GM10266 (cell line): ENCODE data around the gene BRINP1.

ENCODE experiments used
- DNase-seq: peaks from one replicate; pipeline ENCODE4 v3.0.0; 2012; ENCODE audit errors: extremely low spot score
- TF ChIP-seq, protein P1 (sequence below): IDR thresholded peaks from 2 replicates; pipeline ENCODE4 v1.5.1; 2012; ENCODE audit warnings: mild to moderate bottlenecking, low read depth; ENCODE audit not compliant: control insufficient read depth, insufficient read depth; ENCODE audit errors: missing control alignments

The BRINP1 gene

DNA sequence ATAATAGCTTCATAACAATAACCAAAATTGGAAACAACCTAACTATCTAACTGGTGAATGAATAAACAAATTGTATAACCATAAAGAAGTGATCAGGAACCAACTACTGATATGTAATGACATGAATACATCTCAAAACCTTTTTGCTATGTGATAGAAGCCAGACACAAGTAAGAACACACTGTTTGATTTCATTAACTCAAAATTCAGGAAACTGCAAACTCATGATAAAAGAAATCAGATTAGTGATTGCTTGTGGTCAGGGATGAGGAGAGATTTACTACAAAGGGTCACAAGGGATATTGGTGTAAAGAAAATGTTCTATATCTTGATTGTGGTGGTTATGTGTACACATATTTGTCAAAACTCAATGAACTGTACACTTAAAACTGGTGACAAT lies 22.6 kb upstream of the BRINP1 start:
- no peak for DNase-seq
- TF ChIP-seq, protein P1, sequence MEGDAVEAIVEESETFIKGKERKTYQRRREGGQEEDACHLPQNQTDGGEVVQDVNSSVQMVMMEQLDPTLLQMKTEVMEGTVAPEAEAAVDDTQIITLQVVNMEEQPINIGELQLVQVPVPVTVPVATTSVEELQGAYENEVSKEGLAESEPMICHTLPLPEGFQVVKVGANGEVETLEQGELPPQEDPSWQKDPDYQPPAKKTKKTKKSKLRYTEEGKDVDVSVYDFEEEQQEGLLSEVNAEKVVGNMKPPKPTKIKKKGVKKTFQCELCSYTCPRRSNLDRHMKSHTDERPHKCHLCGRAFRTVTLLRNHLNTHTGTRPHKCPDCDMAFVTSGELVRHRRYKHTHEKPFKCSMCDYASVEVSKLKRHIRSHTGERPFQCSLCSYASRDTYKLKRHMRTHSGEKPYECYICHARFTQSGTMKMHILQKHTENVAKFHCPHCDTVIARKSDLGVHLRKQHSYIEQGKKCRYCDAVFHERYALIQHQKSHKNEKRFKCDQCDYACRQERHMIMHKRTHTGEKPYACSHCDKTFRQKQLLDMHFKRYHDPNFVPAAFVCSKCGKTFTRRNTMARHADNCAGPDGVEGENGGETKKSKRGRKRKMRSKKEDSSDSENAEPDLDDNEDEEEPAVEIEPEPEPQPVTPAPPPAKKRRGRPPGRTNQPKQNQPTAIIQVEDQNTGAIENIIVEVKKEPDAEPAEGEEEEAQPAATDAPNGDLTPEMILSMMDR, result no peak

DNA sequence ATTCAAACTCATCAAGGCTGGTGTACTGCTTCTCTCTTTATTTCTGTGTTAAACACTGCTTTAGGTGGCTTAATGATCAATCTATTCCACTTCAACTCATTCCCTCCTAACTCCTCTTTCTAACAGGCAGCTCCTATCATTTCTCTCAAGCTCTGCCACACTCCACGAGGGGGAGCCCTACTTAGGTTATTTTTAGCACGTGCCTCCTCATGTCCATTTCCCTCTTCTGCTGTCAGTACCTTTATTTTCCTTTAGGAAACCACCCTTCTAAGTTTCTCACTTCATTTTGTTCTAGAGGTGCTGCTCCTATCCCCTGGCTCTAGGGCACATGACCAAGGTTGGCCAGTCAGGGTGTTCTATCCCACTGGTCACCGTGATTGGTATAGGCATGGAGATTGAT lies 6.7 kb upstream of the BRINP1 start:
- TF ChIP-seq, protein P1, result peak; percentile 20
- DNase-seq, result no peak

DNA sequence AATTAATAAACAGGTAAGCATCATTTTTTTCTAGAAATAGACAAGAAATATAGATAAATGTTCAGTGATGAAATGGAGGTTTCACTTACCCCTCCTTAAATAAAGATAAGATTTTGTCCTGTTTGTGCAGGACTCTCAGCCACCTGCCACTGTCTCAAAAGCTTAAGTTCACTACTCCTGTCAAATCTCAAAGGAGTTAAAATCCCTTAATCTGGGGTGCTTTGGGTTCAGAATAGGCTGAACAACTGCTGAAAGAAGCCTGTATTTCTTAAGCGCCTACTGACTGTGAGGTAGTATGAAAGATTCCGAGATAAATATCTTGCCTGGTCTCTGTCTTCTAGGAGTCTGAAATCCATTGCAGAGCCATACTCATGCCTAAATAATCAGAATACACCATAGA lies 3.7 kb upstream of the BRINP1 start:
- TF ChIP-seq, protein P1, result no peak

DNA sequence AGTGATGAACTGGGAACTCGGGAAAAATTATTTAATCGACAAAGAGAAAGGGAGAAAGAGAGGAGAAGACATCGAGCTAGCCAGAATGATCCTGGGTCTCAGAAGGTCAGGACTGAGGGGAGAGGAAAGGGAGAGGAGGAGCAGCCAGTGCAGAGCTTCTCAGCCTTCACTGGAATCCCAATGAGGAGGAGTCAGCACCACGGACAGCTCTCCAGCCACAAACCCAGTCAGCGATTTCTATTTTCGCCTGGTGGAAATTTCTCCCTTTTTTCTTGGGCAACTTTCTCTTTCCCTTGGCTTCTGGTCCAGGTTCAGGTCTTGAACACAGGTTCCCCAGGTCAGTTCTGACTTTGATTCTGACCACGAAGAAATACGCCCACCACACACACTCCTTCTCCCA lies 1.6 kb upstream of the BRINP1 start:
- TF ChIP-seq, protein P1, result no peak

More for the DNA sequence above, 3.7 kb upstream of the BRINP1 start:
- no peak for DNase-seq

DNA sequence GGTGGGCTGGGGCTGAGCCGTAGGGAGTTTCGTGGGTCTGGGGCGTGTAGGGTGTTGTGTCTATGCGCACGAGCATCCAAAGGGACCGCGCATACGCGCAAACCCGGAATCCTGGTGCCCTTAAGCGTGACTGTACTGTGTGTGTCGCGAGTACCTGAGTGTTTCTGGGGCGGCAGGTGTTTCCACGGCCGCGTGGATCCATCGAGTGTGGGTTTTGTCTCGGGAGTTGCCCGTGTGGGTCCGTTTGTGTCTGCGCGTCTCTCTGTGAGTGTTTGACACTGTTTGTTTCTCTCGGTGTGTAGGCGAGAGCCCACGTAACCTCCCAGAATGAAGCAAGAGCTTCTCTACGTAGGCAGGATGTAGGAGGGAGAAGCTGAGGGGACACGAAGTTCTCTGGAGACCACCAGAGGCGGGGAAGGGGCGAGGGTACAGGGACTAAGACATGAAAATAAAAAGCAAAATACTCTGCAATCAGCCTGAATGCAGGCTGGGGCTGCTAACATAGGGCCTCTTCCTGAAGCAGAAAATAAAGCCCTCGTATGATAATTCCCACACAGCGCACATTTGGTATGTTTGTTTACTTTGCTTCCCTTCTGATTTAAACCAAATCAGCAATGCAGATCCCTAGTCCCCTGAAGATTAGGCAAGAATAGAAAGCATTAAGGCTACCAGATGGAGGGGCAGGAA lies 588 bp upstream of the BRINP1 start:
- no peak for DNase-seq
- TF ChIP-seq, protein P1, result no peak

More for the DNA sequence above, 1.6 kb upstream of the BRINP1 start:
- DNase-seq, result peak; percentile 55

DNA sequence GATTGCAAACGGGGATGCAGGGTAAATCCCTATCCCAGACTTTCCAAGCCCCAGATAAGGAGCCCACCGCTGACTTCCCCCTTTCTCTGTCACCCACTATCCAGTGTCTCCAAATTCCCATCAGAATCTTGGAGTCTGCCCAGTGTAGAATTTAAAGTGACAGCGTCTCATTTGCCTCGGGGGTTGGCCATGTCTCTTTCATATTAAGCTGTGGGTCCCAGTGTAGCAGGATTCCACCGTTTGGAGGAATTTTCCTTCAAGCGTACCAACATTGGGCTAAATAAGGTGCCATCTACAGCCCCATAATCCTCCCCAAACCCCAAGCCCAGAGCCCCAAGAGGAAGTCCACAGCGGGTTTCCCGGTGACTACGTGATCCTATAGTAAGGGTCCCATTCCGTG lies 1.1 kb downstream of the BRINP1 start:
- DNase-seq, result no peak

DNA sequence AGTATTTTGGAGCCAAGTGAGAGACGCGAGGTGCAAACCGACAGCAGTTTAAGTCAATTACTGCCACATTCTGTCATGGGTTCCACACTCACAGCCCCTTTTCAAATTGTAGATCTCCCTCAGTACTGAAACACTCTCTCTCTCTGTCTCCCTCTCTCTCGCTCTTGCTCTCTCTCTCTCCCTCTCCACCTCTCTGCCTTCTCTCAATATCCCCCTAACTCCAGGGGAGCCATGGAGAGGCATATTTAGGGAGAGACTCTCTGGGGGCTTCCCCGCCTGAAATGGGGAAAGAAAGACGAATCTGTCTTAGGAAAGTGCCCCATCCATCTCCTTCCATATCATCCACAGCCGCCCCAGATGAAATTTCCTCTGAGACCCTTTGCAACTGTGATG lies 1.6 kb downstream of the BRINP1 start:
- TF ChIP-seq, protein P1, result no peak
- DNase-seq, result no peak

More for the DNA sequence above, 1.1 kb downstream of the BRINP1 start:
- TF ChIP-seq, protein P1, result no peak
